HepG2 (cell line): ENCODE data around the gene NUBPL. TPM values are rescaled to one million over a fixed set of nuclear protein-coding genes. Genes with fewer than 3 reads are reported as not detected.
"Not testable (repeated sequence)": the region's sequence is repeated elsewhere in the genome, so short reads cannot be mapped to it uniquely, and the experiment has no call there.

Experiments used
- CEBPG ChIP-seq: IDR thresholded peaks from 2 replicates; pipeline ENCODE4 v1.6.1; 2016
- FOXA3 ChIP-seq: IDR thresholded peaks from 2 replicates; pipeline ENCODE4 v1.6.1; 2016; ENCODE audit warnings: missing genetic modification reagents, missing compliant biosample characterization
- FOXK1 ChIP-seq: sonication (generic); formaldehyde crosslinking; IDR thresholded peaks from 2 replicates; pipeline ENCODE4 v1.4.0; 2020; ENCODE audit warnings: low read depth, missing genetic modification reagents, borderline replicate concordance
- HNF4A ChIP-seq: sonication (generic); formaldehyde crosslinking; IDR thresholded peaks from 2 replicates; pipeline ENCODE4 v1.4.0; 2020; ENCODE audit warnings: missing genetic modification reagents
- KDM5B ChIP-seq: sonication (generic); formaldehyde crosslinking; IDR thresholded peaks from 2 replicates; pipeline ENCODE4 v1.4.0; 2020; ENCODE audit warnings: missing genetic modification reagents, mild to moderate bottlenecking, borderline replicate concordance
- KMT2A ChIP-seq: sonication (generic); formaldehyde crosslinking; IDR thresholded peaks from 2 replicates; pipeline ENCODE4 v1.4.0; 2020; ENCODE audit warnings: missing genetic modification reagents
- MED8 ChIP-seq: sonication (generic); formaldehyde crosslinking; IDR thresholded peaks from 2 replicates; pipeline ENCODE4 v1.8.1; 2023; ENCODE audit warnings: mild to moderate bottlenecking, missing genetic modification reagents; ENCODE audit not compliant: insufficient replicate concordance
- MEF2D ChIP-seq: sonication (generic); formaldehyde crosslinking; IDR thresholded peaks from 2 replicates; pipeline ENCODE4 v1.5.1; 2020; ENCODE audit warnings: mild to moderate bottlenecking, missing genetic modification reagents
- TCF12 ChIP-seq, 2 experiments: fragments of 450-650 bp in 1 of 2; sonication (generic) in 1 of 2; formaldehyde crosslinking in 1 of 2; IDR thresholded peaks; 2 replicates each; pipeline versions ENCODE4 v1.6.1 to v1.8.0; 2017 to 2022; ENCODE audit warnings: antibody characterized with exemption in 1 of 2, mild to moderate bottlenecking in 1 of 2, missing genetic modification reagents in 1 of 2, moderate library complexity in 1 of 2
- THAP11 ChIP-seq: IDR thresholded peaks from 2 replicates; pipeline ENCODE4 v1.6.1; 2016; ENCODE audit warnings: missing biosample characterization, missing genetic modification reagents
- TRIM24 ChIP-seq: sonication (generic); formaldehyde crosslinking; IDR thresholded peaks from 2 replicates; pipeline ENCODE4 v1.8.0; 2022; ENCODE audit warnings: mild to moderate bottlenecking, missing genetic modification reagents
- ZBTB7A ChIP-seq: sonication (generic); formaldehyde crosslinking; IDR thresholded peaks from 2 replicates; pipeline ENCODE4 v1.8.0; 2022; ENCODE audit warnings: mild to moderate bottlenecking, missing genetic modification reagents
- ZMYM4 ChIP-seq: sonication (generic); formaldehyde crosslinking; IDR thresholded peaks from 2 replicates; pipeline ENCODE4 v1.8.1; 2023; ENCODE audit warnings: mild to moderate bottlenecking, missing genetic modification reagents
- ZNF407 ChIP-seq: sonication (generic); formaldehyde crosslinking; IDR thresholded peaks from one replicate; pipeline ENCODE4 v1.5.1; 2020; ENCODE audit warnings: mild to moderate bottlenecking, missing genetic modification reagents; ENCODE audit errors: not compliant biosample characterization
- ZNF670 ChIP-seq: sonication (generic); formaldehyde crosslinking; IDR thresholded peaks from 2 replicates; pipeline ENCODE4 v1.8.0; 2022; ENCODE audit warnings: mild to moderate bottlenecking, missing genetic modification reagents, borderline replicate concordance
- ZNF724P ChIP-seq: sonication (generic); formaldehyde crosslinking; IDR thresholded peaks from 2 replicates; pipeline ENCODE4 v1.8.0; 2022; ENCODE audit warnings: missing genetic modification reagents, borderline replicate concordance
- ZNF792 ChIP-seq: IDR thresholded peaks from 2 replicates; pipeline ENCODE4 v1.6.1; 2016
- ZUFSP ChIP-seq: sonication (generic); formaldehyde crosslinking; IDR thresholded peaks from 2 replicates; pipeline ENCODE4 v1.9.0; 2021; ENCODE audit warnings: missing genetic modification reagents, mild to moderate bottlenecking, borderline replicate concordance
- polyA plus RNA-seq, 8 experiments: library from polyadenylated mRNA; depleted of rRNA in 3 of 8; stranded (reverse) in 7 of 8; unstranded in 1 of 8; fragments of >200 nt; fragmentation: Illumina TruSeq in 4 of 8; extraction: Trizol in 4 of 8; gene quantifications; 2 replicates each; pipeline versions ENCODE4 v1.2.1 to v1.2.3, GENCODE V29; 2011 to 2016; ENCODE audit warnings: low read depth in 4 of 8, missing spikeins in 1 of 8, mixed read lengths in 1 of 8; ENCODE audit not compliant: insufficient read depth in 1 of 8
- total RNA-seq, 5 experiments: library from RNA; depleted of rRNA; stranded (reverse); fragments of >200 nt; fragmentation: Illumina TruSeq; extraction: Trizol; gene quantifications; 2 replicates each; pipeline ENCODE4 v1.2.3, GENCODE V29; 2016; ENCODE audit warnings: low read depth in 1 of 5

NUBPL gene
- total and polyA plus RNA-seq, 2 of the 13 experiments (the other 11 are each of a cell fraction or from before 2014, with no cell fraction given): 21.3 to 44.1 TPM

GRCh38 chr14:31811693-31812628 lies 250.8 kb downstream of the NUBPL start (continued):
- TF ChIP-seq ZNF407 (CRISPR knock-in tag) (peak; percentile 7), ZBTB7A (CRISPR knock-in tag) (peak; percentile 63; the same call in 1 of the 2 replicates), FOXK1 (peak; percentile 55; the same call in 1 of the 2 replicates), ZMYM4 (CRISPR knock-in tag) (peak; percentile 75), THAP11 (CRISPR knock-in tag) (0 out of 2 replicates have a peak, but pooled peaks have one; percentile 9), TCF12 (CRISPR knock-in tag; IDR thresholded peaks at IDR 0.05) (peak; percentile 48; the same call in 1 of the 2 replicates), TRIM24 (CRISPR knock-in tag) (peak; percentile 38; the same call in 1 of the 2 replicates), HNF4A (CRISPR knock-in tag) (0 out of 2 replicates have a peak, but pooled peaks have one; percentile 26), ZNF670 (CRISPR knock-in tag) (peak; percentile 67; the same call in 1 of the 2 replicates), KDM5B (CRISPR knock-in tag) (0 out of 2 replicates have a peak, but pooled peaks have one; percentile 60), KMT2A (CRISPR knock-in tag) (peak; percentile 23; the same call in 1 of the 2 replicates), ZNF792 (CRISPR knock-in tag) (0 out of 2 replicates have a peak, but pooled peaks have one; percentile 39), FOXA3 (CRISPR knock-in tag) (peak; percentile 40; the same call in 1 of the 2 replicates), ZNF724P (CRISPR knock-in tag) (0 out of 2 replicates have a peak, but pooled peaks have one; percentile 70), CEBPG (CRISPR knock-in tag) (0 out of 2 replicates have a peak, but pooled peaks have one; percentile 29), ZUFSP (CRISPR knock-in tag) (0 out of 2 replicates have a peak, but pooled peaks have one; percentile 87), MEF2D (0 out of 2 replicates have a peak, but pooled peaks have one; percentile 53), MED8 (CRISPR knock-in tag) (peak; percentile 56)
- not testable (repeated sequence) for TF ChIP-seq TCF12 (IDR thresholded peaks at IDR 0.05)
- TF ChIP-seq, all 625 proteins: peak for 54; not testable (repeated sequence) for 571
